ENCODE data around the gene CDH13.

GRCh38 chr16:82580298-82580890 lies 46.4 kb upstream of the CDH13 start:
- TF ChIP-seq CTCF (IDR thresholded peaks at IDR 0.05) (no peak), POLR2A (IDR thresholded peaks at IDR 0.05) (no peak), EP300 (IDR thresholded peaks at IDR 0.05) (no peak)
